GM19025 (cell line): Measurements from ENCODE around the gene RMI2.

ENCODE experiments used
- ATAC-seq: cut with Tn5 transposase; IDR thresholded peaks from one replicate; pipeline ENCODE4 v1.9.1; 2021; ENCODE audit warnings: mild to moderate bottlenecking, low read depth, moderate library complexity; ENCODE audit not compliant: unreplicated experiment

Gene RMI2

GRCh38 chr16:11309895-11310633 is 35.2 kb upstream of the RMI2 start:
- ATAC-seq = peak; percentile 40

GRCh38 chr16:11310634-11310977 is 34.7 kb upstream of the RMI2 start:
- no peak for ATAC-seq

- no peak for ATAC-seq
Measured at GRCh38 chr16:11310997-11311561, 34.2 kb upstream of the RMI2 start.

- ATAC-seq = no peak
Measured at GRCh38 chr16:11312718-11313492, 32.4 kb upstream of the RMI2 start.

- no peak for ATAC-seq
Measured at GRCh38 chr16:11313493-11314308, 31.6 kb upstream of the RMI2 start.

- no peak for ATAC-seq
Measured at GRCh38 chr16:11314309-11314894, 30.9 kb upstream of the RMI2 start.

GRCh38 chr16:11315510-11315909 is 29.7 kb upstream of the RMI2 start:
- ATAC-seq = no peak

- no peak for ATAC-seq
Measured at GRCh38 chr16:11316331-11317015, 28.8 kb upstream of the RMI2 start.

- no peak for ATAC-seq
Measured at GRCh38 chr16:11318817-11319216, 26.4 kb upstream of the RMI2 start.

GRCh38 chr16:11319529-11320146 is 25.6 kb upstream of the RMI2 start:
- no peak for ATAC-seq

GRCh38 chr16:11320170-11320569 is 25.1 kb upstream of the RMI2 start:
- no peak for ATAC-seq

GRCh38 chr16:11321662-11322061 is 23.6 kb upstream of the RMI2 start:
- ATAC-seq = no peak

GRCh38 chr16:11322823-11323222 is 22.4 kb upstream of the RMI2 start:
- no peak for ATAC-seq

GRCh38 chr16:11323551-11324336 is 21.5 kb upstream of the RMI2 start:
- no peak for ATAC-seq

GRCh38 chr16:11325404-11326083 is 19.7 kb upstream of the RMI2 start:
- no peak for ATAC-seq

- ATAC-seq = no peak
Measured at GRCh38 chr16:11326084-11326736, 19.0 kb upstream of the RMI2 start.

- ATAC-seq = no peak
Measured at GRCh38 chr16:11326737-11327276, 18.5 kb upstream of the RMI2 start.
